Mesothelial cell of epicardium (in vitro differentiated cells): Measurements from ENCODE around the gene MYRIP. TPM values are rescaled to one million over a fixed set of nuclear protein-coding genes. Genes with fewer than 3 reads are reported as not detected.

Experiments
- DNase-seq, 2 experiments: peaks; one replicate each; pipeline ENCODE4 v3.0.0; 2021; ENCODE audit warnings: low spot score in 2 of 2; ENCODE audit not compliant: unreplicated experiment in 2 of 2
- H3K27ac Mint-ChIP-seq: 2 replicates; pipeline ENCODE4 v1.8.0; 2021; ENCODE audit warnings: mixed read lengths
- H3K27me3 Mint-ChIP-seq: 2 replicates; pipeline ENCODE4 v1.8.0; 2021; ENCODE audit warnings: low read depth, mixed read lengths
- H3K36me3 Mint-ChIP-seq: 2 replicates; pipeline ENCODE4 v1.8.0; 2021; ENCODE audit warnings: mixed read lengths
- H3K4me1 Mint-ChIP-seq: 2 replicates; pipeline ENCODE4 v1.8.0; 2021; ENCODE audit warnings: mixed read lengths
- H3K4me3 Mint-ChIP-seq: 2 replicates; pipeline ENCODE4 v1.8.0; 2021; ENCODE audit warnings: mild to moderate bottlenecking, moderate library complexity, mixed read lengths
- H3K9me3 Mint-ChIP-seq: 2 replicates; pipeline ENCODE4 v1.8.0; 2021; ENCODE audit warnings: mixed read lengths
- CTCF ChIP-seq: fragments of 200-600 bp; sonication (generic); IDR thresholded peaks from one replicate; pipeline ENCODE4 v1.5.0; 2021; ENCODE audit warnings: antibody characterized with exemption; ENCODE audit not compliant: unreplicated experiment
- total RNA-seq: library from RNA; stranded (reverse); gene quantifications from 3 replicates; pipeline ENCODE4 v1.2.1, GENCODE V29; 2021

MYRIP gene
- total RNA-seq, 1 donor from 2014 or later: 0.63 TPM

- Mint-ChIP-seq H3K4me1 (no peaks in the 10 kb centered on the region), H3K27me3 (no peaks in the 10 kb centered on the region), H3K36me3 (no peaks in the 10 kb centered on the region), H3K4me3 (no peak overlapping the region), H3K9me3 (peaks cover 13% of the 10 kb centered on the region), H3K27ac (no peak overlapping the region)
- DNase-seq: no peak
- no peak for TF ChIP-seq CTCF
Measured at GRCh38 chr3:40035177-40035576, 225.8 kb downstream of the MYRIP start.

- no peaks in the 10 kb centered on the region for H3K9me3 Mint-ChIP-seq
- H3K36me3 Mint-ChIP-seq: no peaks in the 10 kb centered on the region
- no peak overlapping the region for H3K27ac Mint-ChIP-seq
- no peaks in the 10 kb centered on the region for H3K27me3 Mint-ChIP-seq
- TF ChIP-seq CTCF: no peak
- no peak for DNase-seq
- no peak overlapping the region for H3K4me3 Mint-ChIP-seq
- H3K4me1 Mint-ChIP-seq: no peaks in the 10 kb centered on the region
Measured at GRCh38 chr3:40037582-40037981, 228.2 kb downstream of the MYRIP start.

GRCh38 chr3:40042752-40043443 is 233.5 kb downstream of the MYRIP start:
- no peak for TF ChIP-seq CTCF
- Mint-ChIP-seq H3K27me3 (peaks cover 3% of the 10 kb centered on the region), H3K4me3 (no peak overlapping the region), H3K27ac (no peak overlapping the region), H3K4me1 (peaks cover 3% of the 10 kb centered on the region), H3K36me3 (no peaks in the 10 kb centered on the region), H3K9me3 (no peaks in the 10 kb centered on the region)
- no peak for DNase-seq

GRCh38 chr3:40043444-40043755 is 234.0 kb downstream of the MYRIP start:
- TF ChIP-seq CTCF: no peak
- no peaks in the 10 kb centered on the region for H3K9me3 Mint-ChIP-seq
- no peaks in the 10 kb centered on the region for H3K36me3 Mint-ChIP-seq
- no peak for DNase-seq
- H3K27me3 Mint-ChIP-seq: peaks cover 3% of the 10 kb centered on the region
- no peak overlapping the region for H3K27ac Mint-ChIP-seq
- no peak overlapping the region for H3K4me3 Mint-ChIP-seq
- H3K4me1 Mint-ChIP-seq: peaks cover 3% of the 10 kb centered on the region

- Mint-ChIP-seq H3K27me3 (peaks cover 3% of the 10 kb centered on the region), H3K36me3 (no peaks in the 10 kb centered on the region), H3K27ac (no peak overlapping the region), H3K4me1 (peaks cover 3% of the 10 kb centered on the region), H3K9me3 (peaks cover 4% of the 10 kb centered on the region), H3K4me3 (no peak overlapping the region)
- no peak for DNase-seq
- TF ChIP-seq CTCF: no peak
Measured at GRCh38 chr3:40044487-40044886, 235.1 kb downstream of the MYRIP start.

GRCh38 chr3:40045051-40045450 is 235.6 kb downstream of the MYRIP start:
- Mint-ChIP-seq H3K27me3 (peaks cover 3% of the 10 kb centered on the region), H3K27ac (no peak overlapping the region), H3K36me3 (no peaks in the 10 kb centered on the region), H3K4me1 (peaks cover 3% of the 10 kb centered on the region), H3K9me3 (peaks cover 8% of the 10 kb centered on the region), H3K4me3 (no peak overlapping the region)
- no peak for DNase-seq
- TF ChIP-seq CTCF: no peak
